Stomach (tissue), 9 donors: Measurements from ENCODE around the gene COL6A1. TPM values are rescaled to one million over a fixed set of nuclear protein-coding genes. Genes with fewer than 3 reads are reported as not detected.

Source experiments
- DNase-seq, 2 donors: peaks; one replicate each; pipeline versions ENCODE4 v3.0.0 to v3.0.0-alpha.2; 2013 to 2019
- H3K27ac ChIP-seq, 5 donors: fragments of 200-600 bp in 4 of 5; sonication (generic) in 4 of 5; one replicate each; pipeline ENCODE4 v1.5.1; 2013 to 2019; ENCODE audit warnings: mild to moderate bottlenecking in 1 of 5, moderate library complexity in 1 of 5
- H3K27me3 ChIP-seq, 3 donors: fragments of 200-600 bp; sonication (generic); one replicate each; pipeline ENCODE4 v1.5.1; 2017 to 2019; ENCODE audit warnings: mixed run types in 1 of 3
- H3K36me3 ChIP-seq, 4 donors: fragments of 200-600 bp; sonication (generic); 1 replicate in 3 of 4; 2 replicates in 1 of 4; pipeline ENCODE4 v1.5.1; 2016 to 2019
- H3K4me1 ChIP-seq, 4 donors: fragments of 200-600 bp; sonication (generic); one replicate each; pipeline ENCODE4 v1.5.1; 2016 to 2019
- H3K4me3 ChIP-seq, 4 donors: fragments of 200-600 bp; sonication (generic) in 3 of 4; one replicate each; pipeline ENCODE4 v1.5.1; 2016 to 2019; ENCODE audit warnings: mild to moderate bottlenecking in 1 of 4
- H3K9me3 ChIP-seq, 4 donors: fragments of 200-600 bp; sonication (generic); one replicate each; pipeline ENCODE4 v1.5.1; 2016 to 2019
- EP300 ChIP-seq: sonication (generic); formaldehyde crosslinking; IDR thresholded peaks from one replicate; pipeline ENCODE4 v1.6.1; 2017; ENCODE audit warnings: antibody characterized with exemption
- POLR2A ChIP-seq, 4 donors: fragments of 450-650 bp; IDR thresholded peaks; one replicate each; pipeline ENCODE4 v1.6.1; 2016; ENCODE audit warnings: antibody characterized with exemption in 4 of 4, control low read depth in 2 of 4, mild to moderate bottlenecking in 1 of 4, moderate library complexity in 1 of 4
- POLR2AphosphoS5 ChIP-seq, 3 donors: sonication (generic); formaldehyde crosslinking; IDR thresholded peaks; one replicate each; pipeline ENCODE4 v1.6.1; 2016; ENCODE audit warnings: antibody characterized with exemption in 3 of 3
- WGBS, 5 donors: extraction: QIAGEN DNeasy Blood & Tissue Kit in 3 of 5; methylation state at CpG; one replicate each; pipeline versions ENCODE4 v1.1.5 to v1.1.7; 2013 to 2018; 5-methylcytosine and 5-hydroxymethylcytosine counted together
- intact Hi-C: fragments of 100-400 bp; cut with DNase I; formaldehyde crosslinking; loops from one replicate; pipeline ENCODE4 v1.15.1; 2023; ENCODE audit warnings: low total_unique reads
- polyA plus RNA-seq, 3 donors: library from polyadenylated mRNA; stranded (reverse); fragments of 200-250 nt; gene quantifications; one replicate each; pipeline ENCODE4 v1.2.3, GENCODE V29; 2013
- total RNA-seq, 5 donors: library from RNA; depleted of rRNA; stranded (reverse); fragments of >200 nt; gene quantifications; one replicate each; pipeline versions ENCODE4 v1.1.0 to v1.2.3, GENCODE V29; 2014 to 2016
- TF ChIP-seq, protein P1 (sequence below), 7 experiments: fragments of 450-650 bp in 4 of 7; fragments of 200-600 bp in 3 of 7; sonication (generic) in 3 of 7; IDR thresholded peaks; one replicate each; pipeline ENCODE4 v1.5.1; 2016 to 2019; ENCODE audit warnings: antibody characterized with exemption in 7 of 7, control low read depth in 2 of 7, mild to moderate bottlenecking in 1 of 7
- donor health status: healthy with polysubstance abuse.
- donor health status: Bipolar disorder and iron deficiency.
- donor health status: healthy.

COL6A1 gene
- total and polyA plus RNA-seq, 8 donors = 63.2 to 756 (median 254) TPM

DNA sequence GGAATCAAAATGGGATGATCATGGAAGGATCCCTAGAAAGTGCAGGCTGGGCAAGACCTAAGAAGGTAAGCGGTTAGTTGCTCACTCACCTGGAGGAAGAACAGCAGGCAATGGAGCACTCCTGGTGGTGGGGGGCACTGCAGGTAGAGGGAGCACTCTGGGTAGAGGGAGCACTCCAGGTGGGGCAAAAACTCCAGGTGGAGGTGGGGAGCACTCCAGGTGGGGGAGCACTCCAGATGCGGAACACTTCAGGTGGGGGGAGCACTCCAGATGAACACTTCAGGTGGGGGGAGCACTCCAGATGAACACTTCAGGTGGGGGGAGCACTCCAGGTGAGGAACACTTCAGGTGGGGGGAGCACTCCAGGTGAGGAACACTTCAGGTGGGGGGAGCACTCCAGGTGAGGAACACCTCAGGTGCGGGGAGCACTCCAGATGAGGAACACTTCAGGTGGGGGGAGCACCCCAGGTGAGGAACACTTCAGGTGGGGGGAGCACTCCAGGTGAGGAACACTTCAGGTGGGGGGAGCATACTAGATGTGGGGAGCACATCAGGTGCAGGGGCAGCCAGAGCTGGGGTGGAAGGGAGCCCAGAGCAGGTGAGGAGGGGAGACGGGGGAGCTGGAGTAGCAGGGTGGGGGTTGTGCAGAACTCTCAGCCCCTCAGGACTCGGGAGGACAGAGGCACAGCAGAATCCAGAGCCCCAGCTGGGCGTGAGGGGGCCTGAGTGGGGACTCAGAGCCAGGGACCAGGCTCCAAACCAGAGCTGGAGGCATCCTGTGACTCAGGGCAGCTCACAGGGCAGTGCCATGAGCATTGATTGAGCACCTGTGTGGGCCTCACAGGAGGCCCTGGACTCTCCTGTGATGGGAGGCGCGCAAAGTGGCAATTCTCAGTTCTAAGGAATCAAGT lies 37.7 kb upstream of the COL6A1 start:
- H3K9me3 ChIP-seq = no peaks in the 10 kb centered on the region
- no peak overlapping the region for H3K4me3 ChIP-seq
- TF ChIP-seq EP300 (no peak), POLR2A (IDR thresholded peaks at IDR 0.05) (no peak), POLR2AphosphoS5 (IDR thresholded peaks at IDR 0.05) (no peak)
- TF ChIP-seq, protein P1, sequence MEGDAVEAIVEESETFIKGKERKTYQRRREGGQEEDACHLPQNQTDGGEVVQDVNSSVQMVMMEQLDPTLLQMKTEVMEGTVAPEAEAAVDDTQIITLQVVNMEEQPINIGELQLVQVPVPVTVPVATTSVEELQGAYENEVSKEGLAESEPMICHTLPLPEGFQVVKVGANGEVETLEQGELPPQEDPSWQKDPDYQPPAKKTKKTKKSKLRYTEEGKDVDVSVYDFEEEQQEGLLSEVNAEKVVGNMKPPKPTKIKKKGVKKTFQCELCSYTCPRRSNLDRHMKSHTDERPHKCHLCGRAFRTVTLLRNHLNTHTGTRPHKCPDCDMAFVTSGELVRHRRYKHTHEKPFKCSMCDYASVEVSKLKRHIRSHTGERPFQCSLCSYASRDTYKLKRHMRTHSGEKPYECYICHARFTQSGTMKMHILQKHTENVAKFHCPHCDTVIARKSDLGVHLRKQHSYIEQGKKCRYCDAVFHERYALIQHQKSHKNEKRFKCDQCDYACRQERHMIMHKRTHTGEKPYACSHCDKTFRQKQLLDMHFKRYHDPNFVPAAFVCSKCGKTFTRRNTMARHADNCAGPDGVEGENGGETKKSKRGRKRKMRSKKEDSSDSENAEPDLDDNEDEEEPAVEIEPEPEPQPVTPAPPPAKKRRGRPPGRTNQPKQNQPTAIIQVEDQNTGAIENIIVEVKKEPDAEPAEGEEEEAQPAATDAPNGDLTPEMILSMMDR (IDR thresholded peaks at IDR 0.05) = no peak
- 76 to 88% (median 83%) methylated on average over 7 to 8 of the region's 8 CpGs for WGBS, 5 donors
- DNase-seq = no peak
- peaks cover 0 to 5% (median 1%) of the 10 kb centered on the region in 4 donors for H3K4me1 ChIP-seq
- no peak overlapping the region for H3K27ac ChIP-seq
- no peaks in the 10 kb centered on the region for H3K36me3 ChIP-seq
- no peaks in the 10 kb centered on the region for H3K27me3 ChIP-seq
- intact Hi-C loops = no loop called here

DNA sequence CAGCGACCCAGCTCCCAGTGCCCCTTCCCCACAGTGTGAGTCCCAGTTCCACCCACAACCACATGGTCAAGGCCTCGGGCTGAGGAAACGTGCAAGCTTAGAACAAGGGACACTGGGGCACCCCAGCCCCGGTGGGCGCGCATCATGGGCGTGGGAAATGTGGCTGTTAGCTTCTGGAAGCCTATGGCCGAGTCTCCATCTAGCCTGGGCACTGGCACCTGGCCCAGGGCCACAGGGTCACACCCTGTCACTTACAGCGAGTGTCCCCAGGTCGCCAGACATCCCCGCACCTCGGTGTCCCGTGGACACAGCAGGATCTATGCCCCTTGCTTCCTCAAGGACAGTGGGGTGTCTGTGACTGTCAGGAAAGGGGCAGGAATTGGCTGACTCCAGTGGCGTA lies 37.0 kb upstream of the COL6A1 start:
- H3K4me1 ChIP-seq = peaks cover 0 to 6% (median 1%) of the 10 kb centered on the region in 4 donors
- 79 to 85% (median 81%) methylated on average over 9 to 14 of the region's 14 CpGs for WGBS, 5 donors
- DNase-seq = no peak
- no peak overlapping the region for H3K27ac ChIP-seq
- no peak overlapping the region for H3K4me3 ChIP-seq
- TF ChIP-seq POLR2A (IDR thresholded peaks at IDR 0.05) = no peak
- H3K9me3 ChIP-seq = no peaks in the 10 kb centered on the region
- intact Hi-C loops = no loop called here
- no peaks in the 10 kb centered on the region for H3K36me3 ChIP-seq
- H3K27me3 ChIP-seq = peaks cover 0 to under 1% (median 0%) of the 10 kb centered on the region in 3 donors

GRCh38 chr21:45945066-45945867 lies 36.3 kb upstream of the COL6A1 start:
- peaks cover 0 to 11% (median 6%) of the 10 kb centered on the region in 4 donors for H3K4me1 ChIP-seq
- intact Hi-C loops = no loop called here
- DNase-seq = no peak
- no peaks in the 10 kb centered on the region for H3K36me3 ChIP-seq
- H3K9me3 ChIP-seq = no peaks in the 10 kb centered on the region
- no peak overlapping the region for H3K4me3 ChIP-seq
- no peak for TF ChIP-seq EP300
- TF ChIP-seq POLR2A (IDR thresholded peaks at IDR 0.05) = no peak
- TF ChIP-seq, protein P1 (IDR thresholded peaks at IDR 0.05) = no peak
- H3K27me3 ChIP-seq = peaks cover 0 to 7% (median 0%) of the 10 kb centered on the region in 3 donors
- H3K27ac ChIP-seq = no peak overlapping the region
- WGBS, 5 donors = 86 to 90% (median 89%) methylated on average over 14 to 24 of the region's 24 CpGs

DNA sequence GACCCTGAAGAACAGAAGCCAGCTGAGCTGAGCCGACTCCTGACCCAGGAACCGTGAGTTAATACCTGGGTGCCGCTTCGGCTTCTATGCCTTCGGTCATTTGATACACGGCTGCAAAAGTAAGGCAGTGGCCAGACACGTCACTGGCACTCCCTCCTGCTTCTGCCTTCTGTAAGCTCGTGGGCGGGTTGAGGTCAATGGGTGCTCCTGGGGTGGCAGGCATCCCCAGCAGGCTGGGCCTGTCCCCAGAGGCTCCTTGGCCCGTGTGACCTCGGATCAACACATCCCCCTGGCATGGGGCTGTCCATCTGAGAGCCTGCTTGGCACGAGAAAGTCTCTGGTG lies 35.7 kb upstream of the COL6A1 start:
- Histone ChIP-seq H3K36me3 (no peaks in the 10 kb centered on the region), H3K27me3 (peaks cover 0 to 9% (median 0%) of the 10 kb centered on the region in 3 donors), H3K4me1 (peaks cover 0 to 16% (median 11%) of the 10 kb centered on the region in 4 donors), H3K9me3 (no peaks in the 10 kb centered on the region), H3K27ac (no peak overlapping the region), H3K4me3 (no peak overlapping the region)
- intact Hi-C loops = no loop called here
- DNase-seq = no peak
- no peak for TF ChIP-seq POLR2A (IDR thresholded peaks at IDR 0.05)
- TF ChIP-seq POLR2AphosphoS5 (IDR thresholded peaks at IDR 0.05) = no peak
- no peak for TF ChIP-seq EP300
- WGBS, 5 donors = 76 to 87% (median 81%) methylated on average over 12 of the region's 12 CpGs

DNA sequence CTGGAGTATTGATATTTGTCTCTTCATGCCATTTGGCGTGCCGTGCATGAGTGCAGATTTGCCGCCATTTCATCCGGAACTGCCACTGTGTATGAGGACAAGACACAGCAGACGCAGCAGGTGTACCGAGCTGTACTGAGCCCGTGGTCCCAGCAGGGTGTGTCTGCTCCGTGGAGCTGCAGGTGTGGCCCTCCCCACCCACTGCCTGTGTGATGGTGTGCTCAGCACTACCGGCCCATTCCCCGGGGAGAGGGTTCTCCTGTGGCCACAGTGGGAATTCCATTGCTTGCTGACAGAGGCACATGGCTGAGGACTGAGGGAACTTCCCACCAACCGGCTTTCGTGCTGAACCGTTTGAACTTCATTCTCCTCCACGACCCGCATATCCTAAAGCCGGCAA lies 34.3 kb upstream of the COL6A1 start:
- WGBS, 5 donors = 89 to 95% (median 91%) methylated on average over 9 to 16 of the region's 16 CpGs
- intact Hi-C loops = no loop called here

More for the DNA sequence above, 34.3 kb upstream of the COL6A1 start:
- Histone ChIP-seq H3K27me3 (peaks cover 0 to 20% (median 0%) of the 10 kb centered on the region in 3 donors), H3K36me3 (no peaks in the 10 kb centered on the region), H3K4me1 (peaks cover 0 to 20% (median 18%) of the 10 kb centered on the region in 4 donors), H3K27ac (no peak overlapping the region), H3K4me3 (no peak overlapping the region), H3K9me3 (no peaks in the 10 kb centered on the region)
- TF ChIP-seq POLR2A (IDR thresholded peaks at IDR 0.05) (no peak), EP300 (no peak), POLR2AphosphoS5 (IDR thresholded peaks at IDR 0.05) (no peak)
- TF ChIP-seq, protein P1 (IDR thresholded peaks at IDR 0.05) = no peak
- DNase-seq = no peak
